SK-N-SH treated with all-trans-retinoic acid at 6 μM for 48 hours (cell line): Measurements from ENCODE around the gene KRTAP12-3.
"Not testable (repeated sequence)": the region's sequence is repeated elsewhere in the genome, so short reads cannot be mapped to it uniquely, and the experiment has no call there.

Source experiments
- ATAC-seq: fragments of 200-7000 bp; cut with Tn5 transposase; 3 replicates; pipeline ENCODE4 v1.9.1; 2020; ENCODE audit warnings: mild to moderate bottlenecking, moderate library complexity
- ARNTL ChIP-seq: fragments of 450-650 bp; formaldehyde crosslinking; IDR thresholded peaks from 2 replicates; pipeline ENCODE4 v1.5.0; 2020; ENCODE audit warnings: low read depth, mild to moderate bottlenecking, moderate library complexity, borderline replicate concordance
- BACH2 ChIP-seq: fragments of 250-450 bp; sonication (Bioruptor Pico); IDR thresholded peaks from 2 replicates; pipeline ENCODE4 v1.9.0; 2021; ENCODE audit warnings: mild to moderate bottlenecking, borderline replicate concordance
- CSRNP3 ChIP-seq: fragments of 250-450 bp; sonication (Bioruptor Pico); IDR thresholded peaks from 2 replicates; pipeline ENCODE4 v1.5.1; 2021; ENCODE audit warnings: mild to moderate bottlenecking, moderate library complexity
- ESRRG ChIP-seq: fragments of 250-450 bp; sonication (Bioruptor Pico); IDR thresholded peaks from 2 replicates; pipeline ENCODE4 v1.6.1; 2021; ENCODE audit warnings: mild to moderate bottlenecking
- GLIS3 ChIP-seq: fragments of 250-450 bp; sonication (Bioruptor Pico); IDR thresholded peaks from 2 replicates; pipeline ENCODE4 v1.5.0; 2020; ENCODE audit warnings: mild to moderate bottlenecking, moderate library complexity
- ISL1 ChIP-seq: fragments of 250-450 bp; sonication (Bioruptor Pico); IDR thresholded peaks from 2 replicates; pipeline ENCODE4 v2.1.2; 2022; ENCODE audit warnings: mild to moderate bottlenecking, moderate library complexity
- OSR1 ChIP-seq: fragments of 250-450 bp; sonication (Bioruptor Pico); IDR thresholded peaks from 2 replicates; pipeline ENCODE4 v1.8.0; 2022; ENCODE audit warnings: moderate library complexity, mild to moderate bottlenecking, inconsistent platforms
- POU6F1 ChIP-seq: fragments of 250-450 bp; sonication (Bioruptor Pico); IDR thresholded peaks from 2 replicates; pipeline ENCODE4 v1.8.0; 2021; ENCODE audit warnings: low read depth, mild to moderate bottlenecking, moderate library complexity, borderline replicate concordance
- PPARA ChIP-seq: fragments of 250-450 bp; sonication (Bioruptor Pico); IDR thresholded peaks from 2 replicates; pipeline ENCODE4 v1.5.0; 2020; ENCODE audit warnings: mild to moderate bottlenecking, borderline replicate concordance
- RARB ChIP-seq: fragments of 250-450 bp; sonication (Bioruptor Pico); IDR thresholded peaks from 2 replicates; pipeline ENCODE4 v1.8.0; 2021; ENCODE audit warnings: mild to moderate bottlenecking, moderate library complexity
- SNAI2 ChIP-seq: fragments of 250-450 bp; sonication (Bioruptor Pico); IDR thresholded peaks from 2 replicates; pipeline ENCODE4 v1.5.0; 2020; ENCODE audit warnings: mild to moderate bottlenecking, moderate library complexity
- TCF4 ChIP-seq: fragments of 250-450 bp; sonication (Bioruptor Pico); IDR thresholded peaks from 2 replicates; pipeline ENCODE4 v1.8.0; 2021; ENCODE audit warnings: mild to moderate bottlenecking, moderate library complexity, borderline replicate concordance
- TOX ChIP-seq: fragments of 250-450 bp; sonication (Bioruptor Pico); IDR thresholded peaks from 2 replicates; pipeline ENCODE4 v1.8.0; 2021; ENCODE audit warnings: mild to moderate bottlenecking, moderate library complexity, borderline replicate concordance
- ZC3H10 ChIP-seq: fragments of 250-450 bp; sonication (Bioruptor Pico); IDR thresholded peaks from 2 replicates; pipeline ENCODE4 v1.5.1; 2021; ENCODE audit warnings: mild to moderate bottlenecking, moderate library complexity
- ZFP3 ChIP-seq: fragments of 250-450 bp; sonication (Bioruptor Pico); IDR thresholded peaks from 2 replicates; pipeline ENCODE4 v1.5.0; 2020; ENCODE audit warnings: mild to moderate bottlenecking, moderate library complexity
- ZNF565 ChIP-seq: fragments of 450-650 bp; formaldehyde crosslinking; conservative IDR thresholded peaks from 2 replicates; pipeline ENCODE4 v1.5.0; 2020; ENCODE audit warnings: low read depth, mild to moderate bottlenecking, moderate library complexity
- ZNF70 ChIP-seq: fragments of 450-650 bp; formaldehyde crosslinking; IDR thresholded peaks from 2 replicates; pipeline ENCODE4 v1.5.0; 2020; ENCODE audit warnings: mild to moderate bottlenecking, moderate library complexity
- ZNF8 ChIP-seq: fragments of 450-650 bp; formaldehyde crosslinking; IDR thresholded peaks from 2 replicates; pipeline ENCODE4 v1.5.0; 2020; ENCODE audit warnings: mild to moderate bottlenecking, moderate library complexity
- TF ChIP-seq, protein P1 (sequence below): fragments of 250-450 bp; sonication (Bioruptor Pico); IDR thresholded peaks from 2 replicates; pipeline ENCODE4 v1.5.1; 2020; ENCODE audit warnings: low read depth, mild to moderate bottlenecking, moderate library complexity

The KRTAP12-3 gene

GRCh38 chr21:44686843-44687561 lies 29.3 kb downstream of the KRTAP12-3 start:
- no peak for ATAC-seq
- TF ChIP-seq OSR1 (CRISPR knock-in tag), result no peak
- TF ChIP-seq TOX (CRISPR knock-in tag), result no peak

GRCh38 chr21:44687671-44688070 lies 29.9 kb downstream of the KRTAP12-3 start:
- no peak for ATAC-seq
- TF ChIP-seq ZNF70 (no peak), CSRNP3 (no peak), TOX (CRISPR knock-in tag) (no peak), BACH2 (CRISPR knock-in tag) (no peak), ESRRG (no peak), ZC3H10 (no peak), ZNF565 (no peak), ARNTL (CRISPR knock-in tag) (no peak), PPARA (CRISPR knock-in tag) (no peak), OSR1 (CRISPR knock-in tag) (no peak), TCF4 (CRISPR knock-in tag) (no peak)
- TF ChIP-seq, protein P1, sequence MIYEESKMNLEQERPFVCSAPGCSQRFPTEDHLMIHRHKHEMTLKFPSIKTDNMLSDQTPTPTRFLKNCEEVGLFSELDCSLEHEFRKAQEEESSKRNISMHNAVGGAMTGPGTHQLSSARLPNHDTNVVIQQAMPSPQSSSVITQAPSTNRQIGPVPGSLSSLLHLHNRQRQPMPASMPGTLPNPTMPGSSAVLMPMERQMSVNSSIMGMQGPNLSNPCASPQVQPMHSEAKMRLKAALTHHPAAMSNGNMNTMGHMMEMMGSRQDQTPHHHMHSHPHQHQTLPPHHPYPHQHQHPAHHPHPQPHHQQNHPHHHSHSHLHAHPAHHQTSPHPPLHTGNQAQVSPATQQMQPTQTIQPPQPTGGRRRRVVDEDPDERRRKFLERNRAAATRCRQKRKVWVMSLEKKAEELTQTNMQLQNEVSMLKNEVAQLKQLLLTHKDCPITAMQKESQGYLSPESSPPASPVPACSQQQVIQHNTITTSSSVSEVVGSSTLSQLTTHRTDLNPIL (CRISPR knock-in tag), result no peak

DNA sequence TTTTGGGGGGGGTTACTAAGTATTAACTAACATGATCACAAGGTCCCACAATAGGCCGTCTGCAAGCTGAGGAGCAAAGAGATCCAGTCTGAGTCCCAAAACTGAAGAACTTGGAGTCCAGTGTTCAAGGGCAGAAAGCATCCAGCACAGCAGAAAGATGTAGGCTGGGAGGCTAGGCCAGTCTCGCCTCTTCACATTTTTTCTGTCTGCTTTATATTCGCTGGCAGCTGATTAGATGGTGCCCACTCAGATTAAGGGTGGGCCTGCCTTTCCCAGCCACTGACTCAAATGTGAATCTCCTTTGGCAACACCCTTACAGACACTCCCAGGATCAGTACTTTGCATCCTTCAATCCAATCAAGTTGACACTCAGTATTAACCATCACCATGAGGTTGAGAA lies 32.0 kb downstream of the KRTAP12-3 start:
- ATAC-seq, result not testable (repeated sequence)

DNA sequence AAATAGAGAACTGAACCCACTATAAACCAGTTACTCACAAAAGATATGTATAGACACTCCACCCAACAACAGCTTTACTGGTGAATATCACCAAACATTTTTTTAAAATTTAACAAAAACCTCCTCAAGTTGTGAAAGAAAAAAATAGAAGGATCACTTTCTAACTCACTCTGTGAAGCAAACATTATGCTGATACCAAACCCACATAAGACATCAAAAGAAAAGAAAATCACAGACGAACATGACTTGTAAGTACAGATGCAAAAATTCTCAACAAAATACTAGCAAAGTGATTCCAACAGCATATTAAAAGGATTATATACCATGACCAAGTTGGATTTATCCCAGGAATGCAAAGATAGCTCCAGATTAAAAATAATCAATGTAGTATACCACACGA lies 34.0 kb downstream of the KRTAP12-3 start:
- no peak for ATAC-seq
- TF ChIP-seq TOX (CRISPR knock-in tag), result no peak
- TF ChIP-seq RARB (CRISPR knock-in tag), result no peak
- no peak for TF ChIP-seq CSRNP3
- no peak for TF ChIP-seq SNAI2
- no peak for TF ChIP-seq POU6F1 (CRISPR knock-in tag)
- TF ChIP-seq ZFP3 (CRISPR knock-in tag), result no peak
- no peak for TF ChIP-seq ZNF8
- no peak for TF ChIP-seq OSR1 (CRISPR knock-in tag)
- no peak for TF ChIP-seq ARNTL (CRISPR knock-in tag)
- TF ChIP-seq ISL1 (CRISPR knock-in tag), result no peak
- no peak for TF ChIP-seq ZNF565
- no peak for TF ChIP-seq TCF4 (CRISPR knock-in tag)

DNA sequence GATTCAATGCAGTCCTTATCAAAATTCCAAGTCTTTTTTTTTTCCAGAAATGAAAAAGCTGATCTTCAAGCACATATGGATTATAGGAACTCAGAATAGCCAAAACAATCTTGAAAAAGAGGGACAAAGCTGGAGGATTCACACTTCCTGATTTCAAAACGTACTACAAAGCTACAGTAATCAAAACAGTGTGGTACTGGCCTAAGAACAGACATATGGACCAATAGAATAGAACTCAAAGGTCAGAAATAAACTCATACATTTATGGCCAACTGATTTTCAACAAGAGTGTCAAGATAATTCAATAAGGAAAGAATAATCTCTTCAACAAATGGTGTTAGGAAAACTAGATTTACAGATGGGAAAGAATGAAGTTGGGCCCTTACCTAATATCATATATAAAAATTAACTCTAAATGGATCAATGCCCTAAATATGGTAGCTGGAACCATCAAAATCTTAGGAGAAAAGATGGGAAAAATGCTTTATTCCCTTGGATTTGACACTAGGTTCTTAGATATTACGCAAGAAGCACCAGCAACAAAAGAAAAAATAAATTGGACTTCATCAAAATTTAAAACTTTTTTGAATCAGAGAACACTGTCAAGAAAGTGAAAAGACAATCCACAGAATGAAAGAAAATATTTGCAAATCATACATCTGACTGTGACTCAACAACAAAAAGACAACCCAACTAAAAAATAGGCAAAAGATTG lies 35.2 kb downstream of the KRTAP12-3 start:
- no peak for ATAC-seq
- TF ChIP-seq OSR1 (CRISPR knock-in tag) (no peak), GLIS3 (no peak), TOX (CRISPR knock-in tag) (no peak), ZNF565 (no peak), ISL1 (CRISPR knock-in tag) (no peak), POU6F1 (CRISPR knock-in tag) (no peak), TCF4 (CRISPR knock-in tag) (no peak), ZNF70 (no peak), ZFP3 (CRISPR knock-in tag) (no peak)
